Measurements from ENCODE around the gene DYNLRB1. TPM values are rescaled to one million over a fixed set of nuclear protein-coding genes. Genes with fewer than 3 reads are reported as not detected.
A peak's percentile ranks its signal among the peaks of the same experiment; 100 is the strongest.

The DYNLRB1 gene
- total and polyA plus RNA-seq, 2 of the 13 experiments (the other 11 are each of a cell fraction or from before 2014, with no cell fraction given) = 140 to 244 TPM

DNA sequence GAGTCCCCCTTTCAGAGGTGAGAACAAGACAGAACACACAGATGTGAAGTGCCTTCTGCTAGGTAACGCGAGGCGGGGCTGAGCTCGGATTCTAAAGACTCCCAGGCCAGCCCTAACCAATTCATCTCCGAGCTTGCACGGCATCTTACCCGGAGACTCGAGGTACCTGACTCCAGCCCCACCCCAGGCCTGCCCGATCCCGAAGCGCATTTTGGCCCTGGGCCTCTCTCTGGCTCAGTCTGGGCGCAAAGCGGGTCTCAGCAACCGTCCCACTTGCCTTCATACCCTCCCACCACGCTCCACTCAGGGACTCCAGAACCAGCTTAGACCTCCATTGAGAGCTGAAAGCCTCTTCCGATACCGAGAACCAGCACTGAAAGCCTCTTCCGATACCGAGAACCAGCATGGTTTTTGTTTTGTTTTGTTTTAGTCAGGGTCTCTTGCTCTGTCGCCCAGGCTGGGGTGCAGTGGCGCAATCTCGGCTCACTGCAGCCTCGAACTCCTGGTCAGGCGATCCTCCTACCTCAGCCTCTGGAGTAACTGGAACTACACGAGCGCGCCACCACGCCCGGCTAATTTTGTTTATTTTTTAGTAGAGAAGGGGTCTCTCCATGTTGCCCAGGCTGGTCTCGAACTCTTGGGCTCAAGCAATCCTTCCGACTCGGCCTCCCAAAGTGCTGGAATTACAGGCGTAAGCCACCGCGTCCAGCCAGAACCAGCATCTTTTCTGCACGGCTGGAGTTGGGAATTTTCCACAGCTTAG, 557 bp upstream of the DYNLRB1 start (continued):
- TF ChIP-seq ARID5B (CRISPR knock-in tag; IDR thresholded peaks at IDR 0.05) (no peak), RXRB (CRISPR knock-in tag; IDR thresholded peaks at IDR 0.05; ENCODE audit: borderline replicate concordance) (no peak), POLR2G (IDR thresholded peaks at IDR 0.05; ENCODE audit: low read depth, low read length) (0 out of 2 replicates have a peak, but pooled peaks have one; percentile 16), MAFK (conservative IDR thresholded peaks at IDR 0.05 in 1 of 2, IDR thresholded peaks at IDR 0.05 in 1 of 2; ENCODE audit: low read length in 2 of 2) (no peak), POLR2AphosphoS5 (IDR thresholded peaks at IDR 0.05; ENCODE audit: low read depth, low read length) (peak; percentile 45; the same call in 1 of the 2 replicates), MYC (CRISPR knock-in tag; IDR thresholded peaks at IDR 0.05; ENCODE audit: borderline replicate concordance) (peak; percentile 34), MAF1 (CRISPR knock-in tag; IDR thresholded peaks at IDR 0.05; ENCODE audit: borderline replicate concordance) (peak; percentile 66; the same call in 1 of the 2 replicates), ADNP (CRISPR knock-in tag; IDR thresholded peaks at IDR 0.05) (peak; percentile 94; the same call in 1 of the 2 replicates), PTBP1 (IDR thresholded peaks at IDR 0.05; ENCODE audit: low read depth, low read length, poor library complexity, severe bottlenecking) (no peak), ZNF333 (CRISPR knock-in tag; IDR thresholded peaks at IDR 0.05; ENCODE audit: borderline replicate concordance) (no peak), CBX1 (IDR thresholded peaks at IDR 0.05; ENCODE audit: low read depth) (no peak), ZNF777 (CRISPR knock-in tag; IDR thresholded peaks at IDR 0.05) (no peak), ZNF446 (CRISPR knock-in tag; IDR thresholded peaks at IDR 0.05) (peak; percentile 82)
- TF ChIP-seq, protein P1, sequence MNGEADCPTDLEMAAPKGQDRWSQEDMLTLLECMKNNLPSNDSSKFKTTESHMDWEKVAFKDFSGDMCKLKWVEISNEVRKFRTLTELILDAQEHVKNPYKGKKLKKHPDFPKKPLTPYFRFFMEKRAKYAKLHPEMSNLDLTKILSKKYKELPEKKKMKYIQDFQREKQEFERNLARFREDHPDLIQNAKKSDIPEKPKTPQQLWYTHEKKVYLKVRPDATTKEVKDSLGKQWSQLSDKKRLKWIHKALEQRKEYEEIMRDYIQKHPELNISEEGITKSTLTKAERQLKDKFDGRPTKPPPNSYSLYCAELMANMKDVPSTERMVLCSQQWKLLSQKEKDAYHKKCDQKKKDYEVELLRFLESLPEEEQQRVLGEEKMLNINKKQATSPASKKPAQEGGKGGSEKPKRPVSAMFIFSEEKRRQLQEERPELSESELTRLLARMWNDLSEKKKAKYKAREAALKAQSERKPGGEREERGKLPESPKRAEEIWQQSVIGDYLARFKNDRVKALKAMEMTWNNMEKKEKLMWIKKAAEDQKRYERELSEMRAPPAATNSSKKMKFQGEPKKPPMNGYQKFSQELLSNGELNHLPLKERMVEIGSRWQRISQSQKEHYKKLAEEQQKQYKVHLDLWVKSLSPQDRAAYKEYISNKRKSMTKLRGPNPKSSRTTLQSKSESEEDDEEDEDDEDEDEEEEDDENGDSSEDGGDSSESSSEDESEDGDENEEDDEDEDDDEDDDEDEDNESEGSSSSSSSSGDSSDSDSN (CRISPR knock-in tag; IDR thresholded peaks at IDR 0.05) = no peak
- TF ChIP-seq, protein P2, sequence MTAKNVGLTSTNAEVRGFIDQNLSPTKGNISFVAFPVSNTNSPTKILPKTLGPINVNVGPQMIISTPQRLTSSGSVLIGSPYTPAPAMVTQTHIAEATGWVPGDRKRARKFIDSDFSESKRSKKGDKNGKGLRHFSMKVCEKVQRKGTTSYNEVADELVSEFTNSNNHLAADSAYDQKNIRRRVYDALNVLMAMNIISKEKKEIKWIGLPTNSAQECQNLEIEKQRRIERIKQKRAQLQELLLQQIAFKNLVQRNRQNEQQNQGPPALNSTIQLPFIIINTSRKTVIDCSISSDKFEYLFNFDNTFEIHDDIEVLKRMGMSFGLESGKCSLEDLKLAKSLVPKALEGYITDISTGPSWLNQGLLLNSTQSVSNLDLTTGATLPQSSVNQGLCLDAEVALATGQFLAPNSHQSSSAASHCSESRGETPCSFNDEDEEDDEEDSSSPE (CRISPR knock-in tag; IDR thresholded peaks at IDR 0.05) = no peak
- TF ChIP-seq, protein P3, sequence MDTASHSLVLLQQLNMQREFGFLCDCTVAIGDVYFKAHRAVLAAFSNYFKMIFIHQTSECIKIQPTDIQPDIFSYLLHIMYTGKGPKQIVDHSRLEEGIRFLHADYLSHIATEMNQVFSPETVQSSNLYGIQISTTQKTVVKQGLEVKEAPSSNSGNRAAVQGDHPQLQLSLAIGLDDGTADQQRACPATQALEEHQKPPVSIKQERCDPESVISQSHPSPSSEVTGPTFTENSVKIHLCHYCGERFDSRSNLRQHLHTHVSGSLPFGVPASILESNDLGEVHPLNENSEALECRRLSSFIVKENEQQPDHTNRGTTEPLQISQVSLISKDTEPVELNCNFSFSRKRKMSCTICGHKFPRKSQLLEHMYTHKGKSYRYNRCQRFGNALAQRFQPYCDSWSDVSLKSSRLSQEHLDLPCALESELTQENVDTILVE (CRISPR knock-in tag; IDR thresholded peaks at IDR 0.05) = no peak
- TF ChIP-seq, protein P4, sequence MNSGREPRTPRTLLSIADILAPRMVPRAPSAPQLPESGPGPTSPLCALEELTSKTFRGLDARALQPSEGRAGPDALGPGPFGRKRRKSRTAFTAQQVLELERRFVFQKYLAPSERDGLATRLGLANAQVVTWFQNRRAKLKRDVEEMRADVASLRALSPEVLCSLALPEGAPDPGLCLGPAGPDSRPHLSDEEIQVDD (CRISPR knock-in tag; IDR thresholded peaks at IDR 0.05; ENCODE audit: borderline replicate concordance) = no peak

Data from HepG2 (cell line).